ENCODE measurements around the gene HNRNPA3.
A peak's percentile ranks its signal among the peaks of the same experiment; 100 is the strongest.
"Not testable (repeated sequence)": the region's sequence is repeated elsewhere in the genome, so short reads cannot be mapped to it uniquely, and the experiment has no call there.

HNRNPA3 gene

DNA sequence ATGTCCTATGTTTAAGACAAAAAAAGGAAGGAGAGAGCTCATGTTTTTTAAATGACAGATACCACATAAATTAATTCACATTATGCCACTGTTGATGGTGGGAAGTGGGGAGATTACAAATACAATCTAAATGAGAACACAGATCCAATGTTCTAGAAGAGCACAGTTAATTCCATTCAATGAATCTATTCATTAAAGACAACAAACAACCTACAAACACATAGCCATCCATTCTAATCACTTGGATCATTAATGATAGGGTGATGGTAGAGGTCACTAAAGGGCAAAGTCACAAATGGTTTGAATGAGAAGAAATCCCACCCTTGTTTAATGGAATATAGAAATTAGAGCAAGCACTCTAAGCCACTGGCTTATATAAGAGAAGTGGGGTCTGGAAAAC, 21.7 kb downstream of the HNRNPA3 start:
- no peak for DNase-seq

GRCh38 chr2:177235855-177236437, 23.4 kb downstream of the HNRNPA3 start:
- DNase-seq = no peak

DNA sequence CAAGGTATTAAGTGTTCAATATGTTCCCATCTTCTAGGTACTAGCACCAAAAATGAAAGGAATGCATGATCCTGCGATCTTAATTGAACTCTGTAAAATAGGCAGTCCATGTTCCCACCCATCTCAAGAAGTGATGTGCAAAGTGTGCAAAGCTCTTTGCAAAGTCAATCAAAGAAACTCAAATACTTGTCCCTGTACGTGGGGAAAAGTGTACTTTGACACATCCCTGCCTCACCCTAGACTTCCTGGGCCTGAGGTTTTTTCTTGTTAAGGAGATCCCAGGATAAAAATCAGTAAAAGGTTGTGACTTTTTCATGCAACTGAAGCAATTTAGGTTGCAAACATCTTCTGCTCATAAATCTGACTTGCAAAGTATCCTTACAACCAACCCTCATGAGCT, 25.3 kb downstream of the HNRNPA3 start:
- DNase-seq = no peak

DNA sequence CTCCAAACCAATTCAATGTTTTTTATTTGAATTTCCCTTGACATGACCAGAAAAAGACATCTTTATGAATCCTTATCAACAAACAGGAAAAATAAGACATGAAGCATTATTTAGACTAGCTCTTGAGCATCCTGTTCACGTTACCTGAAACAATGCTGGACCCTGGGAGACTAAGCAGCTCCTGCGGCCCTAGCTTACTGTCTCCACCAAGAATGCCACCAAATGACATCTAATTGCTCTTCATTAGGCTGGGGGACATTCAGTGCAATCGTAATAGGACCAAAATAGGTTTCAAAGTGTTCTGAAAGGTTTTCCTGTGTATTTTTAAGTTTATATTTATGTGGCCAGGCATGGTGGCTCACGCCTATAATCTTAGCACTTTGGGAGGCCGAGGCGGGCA, 26.5 kb downstream of the HNRNPA3 start:
- peak in 1 of 3 experiments; percentile 8 for DNase-seq

GRCh38 chr2:177239932-177240630, 27.5 kb downstream of the HNRNPA3 start:
- DNase-seq = peak; percentile 4 to 41 (median 18)

- no peak for DNase-seq
Observed at GRCh38 chr2:177241711-177242120, 29.1 kb downstream of the HNRNPA3 start.

DNA sequence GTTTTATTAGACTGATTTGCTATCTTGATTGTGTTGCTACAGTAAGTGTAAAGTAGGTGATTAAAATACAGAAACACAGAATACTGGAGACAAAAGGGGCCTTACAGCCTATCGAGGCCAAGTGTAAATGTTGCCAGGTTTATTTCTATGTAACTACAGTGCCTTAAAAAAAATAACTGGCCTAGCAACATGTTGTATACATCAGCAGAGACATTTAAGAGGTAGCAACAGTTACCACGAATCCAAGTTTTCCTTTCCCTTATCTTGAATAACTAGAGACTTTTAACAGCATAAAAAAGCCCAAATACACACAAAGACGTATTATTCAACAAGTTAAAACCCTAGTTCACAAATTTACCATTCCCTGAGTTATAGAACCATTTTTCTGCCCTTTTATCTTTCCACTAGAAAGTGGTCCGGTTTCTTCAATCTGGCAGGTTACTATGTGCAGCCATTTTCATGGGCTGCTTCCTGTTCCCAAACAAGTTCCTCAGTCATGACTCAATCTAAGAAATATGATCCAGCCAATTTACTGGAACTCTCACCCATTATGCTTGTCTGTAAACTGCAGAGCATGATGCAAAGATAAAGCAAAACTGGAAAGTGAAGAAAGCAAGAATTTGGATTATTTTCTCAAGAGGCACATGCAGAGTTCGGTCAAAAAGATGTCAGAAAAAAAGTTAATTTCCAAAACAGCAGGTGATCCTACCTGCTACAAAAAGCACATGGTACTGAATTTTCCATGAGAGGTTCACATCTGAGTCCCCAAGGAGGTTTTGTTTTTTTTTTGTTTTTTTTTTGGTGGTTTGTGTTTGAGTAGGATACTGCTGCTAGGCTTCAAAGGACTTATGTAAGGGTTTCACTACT, 29.8 kb downstream of the HNRNPA3 start:
- peak in 2 of 3 experiments; percentile 3 to 28 for DNase-seq

DNA sequence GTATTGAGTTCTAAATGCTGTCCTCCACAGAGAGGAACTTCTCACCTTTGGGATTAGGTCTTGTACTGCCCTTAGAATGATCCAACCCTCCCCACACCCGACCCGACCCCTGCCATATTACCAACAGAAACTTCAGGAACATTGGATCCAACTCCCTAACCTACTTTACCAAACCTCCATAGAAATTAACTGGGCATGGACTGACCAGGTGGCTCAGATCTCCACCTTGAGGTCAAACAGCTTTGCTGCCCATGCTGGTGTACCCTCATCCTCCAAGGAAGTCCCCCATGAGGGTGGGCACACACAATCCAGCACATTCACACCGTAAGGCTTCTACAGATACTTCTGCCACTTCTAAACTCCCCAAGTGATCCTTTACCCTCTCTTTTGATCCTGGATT, 30.5 kb downstream of the HNRNPA3 start:
- DNase-seq = no peak

DNA sequence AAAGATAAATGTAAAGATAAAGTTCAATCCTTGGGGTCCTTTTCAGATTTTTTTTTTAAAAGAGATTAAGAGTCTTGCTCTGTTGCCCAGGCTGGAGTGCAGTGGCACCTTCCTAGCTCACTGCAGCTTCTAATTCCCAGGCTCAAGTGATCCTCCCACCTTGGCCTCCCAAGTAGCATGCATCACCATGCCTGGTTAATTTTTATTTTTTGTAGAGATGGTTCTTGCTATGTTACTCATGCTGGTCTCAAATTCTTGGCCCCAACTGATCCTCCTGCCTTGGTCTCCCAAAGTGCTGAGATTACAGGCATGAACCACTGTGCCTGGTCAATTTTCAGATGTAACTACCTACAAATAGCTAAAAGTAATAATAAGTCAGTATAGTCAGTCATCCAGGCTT, 30.9 kb downstream of the HNRNPA3 start:
- DNase-seq = no peak

- DNase-seq = no peak
Observed at GRCh38 chr2:177244244-177244771, 31.7 kb downstream of the HNRNPA3 start.

DNA sequence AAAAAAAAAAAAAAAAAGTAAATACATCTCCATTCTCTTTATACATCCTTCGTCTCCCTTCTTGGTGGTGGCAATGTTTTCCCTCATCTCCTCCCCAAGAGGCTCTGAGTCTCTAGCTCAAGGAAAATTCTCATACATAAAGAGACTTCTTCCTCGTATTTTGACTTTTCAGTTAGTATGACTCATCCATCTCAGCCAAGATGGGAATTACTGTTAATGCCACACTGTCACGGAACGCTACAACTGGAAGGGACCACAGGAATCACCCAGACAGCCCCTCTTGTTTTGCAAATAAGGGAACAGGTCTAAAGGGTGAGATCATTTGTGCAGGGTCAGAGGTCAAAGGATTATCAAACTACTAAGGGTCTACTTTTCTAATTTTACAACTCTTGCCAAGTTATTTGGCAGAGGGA, 32.4 kb downstream of the HNRNPA3 start:
- DNase-seq = no peak

- DNase-seq = no peak
Observed at GRCh38 chr2:177246000-177246399, 33.4 kb downstream of the HNRNPA3 start.

GRCh38 chr2:177246523-177247030, 34.0 kb downstream of the HNRNPA3 start:
- DNase-seq = not testable (repeated sequence)

DNA sequence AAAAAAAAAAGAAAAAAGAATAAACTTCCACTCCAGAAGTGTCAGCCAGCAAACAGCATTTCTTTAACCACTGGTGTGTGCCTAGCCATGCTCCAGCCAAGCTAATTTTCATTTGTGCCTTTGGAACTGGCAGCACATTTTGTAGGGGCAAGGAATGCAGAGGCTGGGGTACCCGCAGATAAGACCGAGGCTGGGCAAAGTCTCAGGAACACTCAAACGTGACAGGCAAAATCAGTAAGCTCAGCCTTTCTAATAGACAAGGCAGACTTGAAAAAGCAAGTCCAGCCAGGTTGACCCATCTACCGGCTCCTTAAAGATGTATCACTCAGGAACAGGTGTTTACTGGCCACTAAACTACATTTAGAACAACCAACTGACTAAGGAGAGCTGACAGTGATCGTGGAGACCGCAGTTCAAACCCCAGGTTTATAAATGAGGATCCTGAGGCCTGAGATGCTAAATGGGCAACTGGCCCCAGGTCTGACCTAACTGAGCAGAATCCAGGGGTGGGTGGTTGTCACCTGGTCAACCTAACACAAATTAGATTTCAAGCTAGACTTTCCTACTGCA, 35.2 kb downstream of the HNRNPA3 start:
- DNase-seq = no peak

DNA sequence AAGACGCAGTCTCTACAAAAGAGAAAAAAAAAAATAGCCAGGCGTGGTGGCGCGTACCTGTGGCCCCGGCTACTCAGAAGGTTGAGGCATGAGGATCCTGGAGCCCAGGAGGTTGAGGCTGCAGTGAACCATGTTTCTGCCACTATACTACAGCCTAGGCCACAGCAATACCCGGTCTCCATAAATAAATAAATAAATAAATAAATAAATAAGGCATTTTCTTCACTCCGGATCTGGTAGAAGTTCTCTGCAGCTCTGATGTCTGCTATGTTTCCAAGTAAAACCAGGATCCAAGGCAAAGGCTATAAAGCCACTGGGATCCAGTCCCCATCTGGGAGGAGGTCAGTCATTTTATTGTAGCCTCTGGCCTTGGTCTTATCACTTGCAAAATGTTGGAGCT, 36.4 kb downstream of the HNRNPA3 start:
- no peak for DNase-seq

GRCh38 chr2:177250461-177250860, 37.9 kb downstream of the HNRNPA3 start:
- DNase-seq = no peak

GRCh38 chr2:177251165-177251542, 38.6 kb downstream of the HNRNPA3 start:
- DNase-seq = no peak

DNA sequence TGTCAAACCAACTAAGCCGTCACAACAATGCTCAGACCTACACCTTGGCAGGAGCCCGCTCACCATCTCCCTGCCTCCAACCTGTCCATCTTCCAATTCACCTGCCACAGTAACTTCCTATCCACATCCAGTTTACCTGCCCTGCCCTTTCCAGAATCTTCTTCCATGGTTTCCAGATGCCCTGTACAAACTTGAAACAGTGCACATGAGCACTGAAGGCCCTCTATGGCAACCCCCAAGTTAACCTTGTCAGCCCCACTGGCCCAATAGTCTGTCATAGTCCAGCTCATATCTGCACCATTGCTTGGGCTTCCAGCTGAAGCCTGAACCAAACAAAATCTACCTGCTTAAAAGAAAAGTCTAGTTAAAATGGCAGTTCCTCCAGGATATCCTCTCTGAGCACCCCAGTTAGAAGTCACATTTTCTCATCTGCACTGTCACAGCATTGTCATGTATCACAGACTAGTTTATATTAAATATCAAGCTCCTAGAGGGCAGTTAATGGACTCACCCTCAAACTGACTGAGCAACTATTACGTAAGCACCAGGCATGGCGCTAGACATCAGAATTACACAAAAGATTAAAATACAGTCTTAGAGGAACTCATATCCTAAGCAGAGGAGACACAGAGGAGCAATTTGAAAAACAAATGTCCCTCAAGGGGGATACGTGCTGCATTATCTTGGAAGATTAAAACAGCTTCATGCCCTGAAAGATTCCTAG, 40.4 kb downstream of the HNRNPA3 start:
- no peak for DNase-seq

GRCh38 chr2:177253704-177254103, 41.1 kb downstream of the HNRNPA3 start:
- DNase-seq = no peak

DNA sequence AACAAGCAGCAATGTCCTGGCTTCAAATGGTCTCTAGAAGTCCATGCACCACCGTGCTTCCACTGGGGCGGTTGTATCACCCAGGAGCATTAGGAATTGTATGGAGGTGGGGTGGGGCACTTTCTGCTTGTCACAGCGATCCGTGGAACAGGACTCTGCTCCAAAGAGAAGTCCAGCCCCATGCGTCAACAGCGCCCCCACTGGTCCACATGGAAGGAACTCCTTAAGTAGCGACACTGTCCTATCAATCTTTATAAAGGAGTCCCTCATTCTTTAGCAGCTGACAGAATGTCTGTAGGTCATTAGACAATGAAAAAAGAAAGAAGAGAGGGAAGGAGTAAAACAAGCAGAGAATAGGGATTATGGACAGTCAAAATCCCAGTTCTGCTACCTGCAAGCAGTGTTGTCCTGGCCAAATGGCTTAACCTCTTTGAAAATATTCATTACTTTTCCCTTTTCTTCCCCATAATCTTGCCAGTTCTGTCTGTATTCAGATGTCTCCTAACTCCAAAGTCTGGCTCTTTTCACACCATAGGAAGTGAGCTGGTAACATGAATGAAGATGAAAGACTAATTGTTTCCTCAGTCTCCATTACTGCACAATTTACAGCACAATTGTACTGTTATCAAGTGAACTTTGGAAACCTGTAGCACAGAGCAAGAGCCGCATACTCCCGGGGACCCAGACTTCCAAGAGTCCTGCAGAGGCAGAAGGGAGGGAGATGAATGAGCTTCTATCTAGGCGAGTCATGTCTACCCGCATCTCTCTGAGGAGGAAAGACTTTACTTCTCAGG, 42.0 kb downstream of the HNRNPA3 start:
- no peak for DNase-seq

- no peak for DNase-seq
Observed at GRCh38 chr2:177255227-177255601, 42.6 kb downstream of the HNRNPA3 start.

DNA sequence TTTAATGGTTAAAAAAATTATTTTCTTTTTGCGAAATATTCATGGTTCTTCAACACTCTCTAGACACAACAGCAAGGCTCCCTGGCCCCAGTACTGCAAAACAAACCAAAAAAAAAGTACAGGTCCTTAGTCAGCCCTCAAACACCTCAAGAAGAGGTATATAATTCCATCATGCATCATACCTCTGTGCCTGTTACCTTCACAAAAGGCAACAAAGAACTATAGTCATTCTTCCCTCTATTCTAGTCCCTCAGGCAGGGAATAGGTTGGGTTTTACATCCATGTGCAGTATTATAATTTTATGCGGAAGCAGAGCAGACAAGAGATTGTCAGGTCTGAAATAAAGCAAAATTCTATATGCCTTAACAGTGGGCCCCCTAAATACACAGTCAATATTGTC, 43.4 kb downstream of the HNRNPA3 start:
- no peak for DNase-seq
